ENCODE results near the gene RPA3.

GRCh38 chr7:7609330-7609729 is 109.1 kb downstream of the RPA3 start:
- no peak for TF ChIP-seq POLR2AphosphoS5 (IDR thresholded peaks at IDR 0.05; ENCODE audit: insufficient read depth, low read depth, low read length)
- TF ChIP-seq, protein P1, sequence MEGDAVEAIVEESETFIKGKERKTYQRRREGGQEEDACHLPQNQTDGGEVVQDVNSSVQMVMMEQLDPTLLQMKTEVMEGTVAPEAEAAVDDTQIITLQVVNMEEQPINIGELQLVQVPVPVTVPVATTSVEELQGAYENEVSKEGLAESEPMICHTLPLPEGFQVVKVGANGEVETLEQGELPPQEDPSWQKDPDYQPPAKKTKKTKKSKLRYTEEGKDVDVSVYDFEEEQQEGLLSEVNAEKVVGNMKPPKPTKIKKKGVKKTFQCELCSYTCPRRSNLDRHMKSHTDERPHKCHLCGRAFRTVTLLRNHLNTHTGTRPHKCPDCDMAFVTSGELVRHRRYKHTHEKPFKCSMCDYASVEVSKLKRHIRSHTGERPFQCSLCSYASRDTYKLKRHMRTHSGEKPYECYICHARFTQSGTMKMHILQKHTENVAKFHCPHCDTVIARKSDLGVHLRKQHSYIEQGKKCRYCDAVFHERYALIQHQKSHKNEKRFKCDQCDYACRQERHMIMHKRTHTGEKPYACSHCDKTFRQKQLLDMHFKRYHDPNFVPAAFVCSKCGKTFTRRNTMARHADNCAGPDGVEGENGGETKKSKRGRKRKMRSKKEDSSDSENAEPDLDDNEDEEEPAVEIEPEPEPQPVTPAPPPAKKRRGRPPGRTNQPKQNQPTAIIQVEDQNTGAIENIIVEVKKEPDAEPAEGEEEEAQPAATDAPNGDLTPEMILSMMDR (IDR thresholded peaks at IDR 0.05; ENCODE audit: extremely low read depth in 1 of 2, insufficient read depth in 1 of 2, low read depth in 1 of 2, low read length in 2 of 2), result no peak
- TF ChIP-seq POLR2A (IDR thresholded peaks at IDR 0.05; ENCODE audit: low read depth, low read length), result no peak
- TF ChIP-seq FOS (IDR thresholded peaks at IDR 0.05; ENCODE audit: borderline replicate concordance, insufficient read depth, low read length), result no peak
- TF ChIP-seq MAX (IDR thresholded peaks at IDR 0.05; ENCODE audit: insufficient read depth, insufficient read length), result no peak
- no peak for TF ChIP-seq GATA2 (IDR thresholded peaks at IDR 0.05; ENCODE audit: insufficient read depth, insufficient read length, low read depth, low read length)
- TF ChIP-seq EZH2 (IDR thresholded peaks at IDR 0.05; ENCODE audit: borderline replicate concordance, low read depth, low read length, severe bottlenecking), result no peak
- TF ChIP-seq JUN (IDR thresholded peaks at IDR 0.05; ENCODE audit: borderline replicate concordance, insufficient read depth, insufficient read length, low read depth), result no peak
- no peak for TF ChIP-seq MYC (IDR thresholded peaks at IDR 0.05; ENCODE audit: low read depth, low read length)
